ENCODE data around the gene CAGE1. TPM values are rescaled to one million over a fixed set of nuclear protein-coding genes. Genes with fewer than 3 reads are reported as not detected.

The CAGE1 gene
- total RNA-seq, 1 donor from 2014 or later = not detected

- DNase-seq (ENCODE audit: low spot score) = peak; percentile 99
Measured at GRCh38 chr6:7312616-7313504, 76.7 kb downstream of the CAGE1 start, which contains the start of gene SSR1. SSR1 (minus strand) TSS chr6:7313199; CDS start chr6:7313120, 79 bp downstream.

DNA sequence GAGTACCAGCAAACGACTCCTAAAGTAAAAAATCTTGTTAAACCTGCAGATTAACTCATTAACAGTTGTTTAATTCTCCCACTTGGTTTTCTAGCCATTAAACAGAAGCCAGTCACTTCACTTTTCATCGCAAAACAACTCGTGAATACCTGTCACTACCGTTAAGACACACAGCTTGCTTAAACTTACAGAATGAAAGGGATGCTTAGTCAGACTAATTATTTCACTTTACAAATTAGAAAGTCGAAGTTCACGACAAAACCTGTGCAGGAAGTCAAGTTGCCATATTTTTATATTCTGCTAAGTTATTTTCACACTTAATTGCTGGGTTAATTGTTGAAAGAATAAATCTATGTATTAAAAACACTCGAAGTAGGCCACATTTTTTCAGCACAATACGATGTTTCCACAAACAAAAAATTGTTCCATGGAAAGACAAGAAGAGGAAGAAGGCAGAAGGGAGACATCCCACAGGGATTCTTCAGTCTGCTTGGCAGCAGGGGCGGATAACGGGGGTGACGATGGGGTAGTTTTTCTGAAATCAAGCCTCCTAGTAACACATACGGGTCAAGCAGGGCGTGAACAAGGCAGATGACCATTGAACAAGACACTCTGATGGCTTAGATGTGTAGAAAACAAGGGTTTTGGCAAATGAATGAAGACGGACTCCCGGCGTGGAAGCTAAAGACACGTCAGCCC, 77.5 kb downstream of the CAGE1 start:
- no peak for DNase-seq (ENCODE audit: low spot score)

DNA sequence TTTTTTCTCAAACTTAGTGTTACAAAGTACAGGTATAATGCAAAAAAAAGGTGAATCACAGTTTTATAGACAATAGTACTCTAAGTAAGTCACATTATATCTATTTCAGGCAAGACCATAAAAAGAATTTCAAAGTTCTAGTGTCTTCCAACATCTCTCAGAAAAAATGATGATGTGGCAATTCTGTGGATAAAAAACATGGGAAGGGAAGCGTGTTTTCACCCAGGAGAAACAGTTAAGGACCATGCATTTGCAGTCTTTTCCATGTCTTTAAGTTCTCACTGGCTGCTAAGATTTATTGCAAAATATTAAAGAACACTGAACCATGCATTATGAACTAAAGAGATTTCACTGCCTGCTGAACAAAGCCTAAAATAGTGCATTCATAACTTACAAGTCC, 78.4 kb downstream of the CAGE1 start:
- no peak for DNase-seq (ENCODE audit: low spot score)

- DNase-seq (ENCODE audit: low spot score) = no peak
Measured at GRCh38 chr6:7309050-7309449, 80.5 kb downstream of the CAGE1 start.

- DNase-seq (ENCODE audit: low spot score) = no peak
Measured at GRCh38 chr6:7307533-7307932, 82.0 kb downstream of the CAGE1 start.

- no peak for DNase-seq (ENCODE audit: low spot score)
Measured at GRCh38 chr6:7304821-7305220, 84.7 kb downstream of the CAGE1 start.

- DNase-seq (ENCODE audit: low spot score) = no peak
Measured at GRCh38 chr6:7301702-7302101, 87.8 kb downstream of the CAGE1 start.

- no peak for DNase-seq (ENCODE audit: low spot score)
Measured at GRCh38 chr6:7300926-7301325, 88.6 kb downstream of the CAGE1 start.

DNA sequence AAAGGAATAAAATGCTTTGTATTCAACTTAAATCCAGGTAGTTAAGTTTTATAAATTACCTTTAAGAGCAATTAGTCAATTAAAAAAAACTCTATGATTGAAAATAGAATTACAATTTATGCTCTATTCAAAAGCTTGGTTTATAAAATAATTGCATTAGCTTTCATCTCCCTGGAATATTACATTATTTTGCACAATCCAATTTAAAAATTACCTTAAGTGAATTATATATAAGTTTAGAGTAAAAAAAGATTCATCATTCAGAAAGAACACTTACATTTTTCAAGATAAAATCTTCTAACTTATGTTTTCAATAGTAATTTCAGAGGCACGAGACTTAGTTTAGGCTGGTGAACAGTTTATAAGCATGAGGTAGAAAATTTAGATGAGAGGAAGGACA, 91.4 kb downstream of the CAGE1 start:
- no peak for DNase-seq (ENCODE audit: low spot score)

DNA sequence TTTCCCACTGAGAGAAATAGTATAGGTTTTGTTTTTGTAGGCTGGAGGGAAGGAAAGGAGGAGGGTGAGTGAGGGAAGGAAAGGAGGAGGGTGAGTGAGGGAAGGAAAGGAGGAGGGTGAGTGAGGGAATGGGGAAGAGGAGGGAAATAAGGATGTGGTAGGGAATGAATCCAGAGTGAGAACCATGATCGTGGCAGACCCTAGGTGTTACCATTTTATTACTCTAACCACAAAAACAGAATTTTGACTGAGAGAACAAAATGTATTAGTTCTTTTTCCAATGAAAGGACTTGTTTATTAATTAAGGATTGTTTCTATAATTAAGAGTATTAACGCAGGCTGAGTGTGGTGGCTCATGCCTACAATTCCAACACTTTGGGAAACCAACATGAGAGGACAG, 92.9 kb downstream of the CAGE1 start:
- no peak for DNase-seq (ENCODE audit: low spot score)

GRCh38 chr6:7295916-7296315, 93.6 kb downstream of the CAGE1 start:
- DNase-seq (ENCODE audit: low spot score) = no peak

DNA sequence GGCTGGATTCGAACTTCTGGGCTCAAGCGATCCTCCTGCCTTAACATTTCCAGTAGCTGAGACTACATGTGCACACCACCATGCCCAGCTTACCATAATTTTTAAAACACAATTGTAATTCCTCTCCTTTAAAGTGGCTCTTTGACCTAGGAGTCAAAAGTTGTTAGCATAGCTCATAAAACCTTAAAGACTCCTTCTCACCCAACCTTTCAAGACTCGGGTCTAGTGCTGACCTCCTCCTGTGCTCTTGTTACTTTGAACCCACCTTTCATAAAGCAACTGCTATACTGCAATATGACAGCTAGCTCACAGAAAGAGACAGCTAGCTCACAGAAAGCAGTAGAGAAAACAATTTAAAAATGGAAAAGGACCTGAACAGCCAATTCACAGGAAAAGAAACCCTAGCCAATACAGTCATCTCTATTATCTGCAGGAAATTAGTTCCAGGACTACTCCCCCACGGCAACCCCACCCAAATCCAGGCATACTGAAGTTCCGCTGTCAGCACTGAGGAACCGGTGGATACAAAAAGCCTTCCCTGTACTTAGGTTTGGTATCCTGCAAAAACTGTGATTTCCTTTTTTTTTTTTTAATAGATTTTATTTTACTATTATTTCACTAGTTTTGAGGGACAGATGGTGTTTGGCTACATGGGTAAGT, 96.8 kb downstream of the CAGE1 start:
- DNase-seq (ENCODE audit: low spot score) = no peak

- no peak for DNase-seq (ENCODE audit: low spot score)
Measured at GRCh38 chr6:7290079-7290478, 99.5 kb downstream of the CAGE1 start.

DNA sequence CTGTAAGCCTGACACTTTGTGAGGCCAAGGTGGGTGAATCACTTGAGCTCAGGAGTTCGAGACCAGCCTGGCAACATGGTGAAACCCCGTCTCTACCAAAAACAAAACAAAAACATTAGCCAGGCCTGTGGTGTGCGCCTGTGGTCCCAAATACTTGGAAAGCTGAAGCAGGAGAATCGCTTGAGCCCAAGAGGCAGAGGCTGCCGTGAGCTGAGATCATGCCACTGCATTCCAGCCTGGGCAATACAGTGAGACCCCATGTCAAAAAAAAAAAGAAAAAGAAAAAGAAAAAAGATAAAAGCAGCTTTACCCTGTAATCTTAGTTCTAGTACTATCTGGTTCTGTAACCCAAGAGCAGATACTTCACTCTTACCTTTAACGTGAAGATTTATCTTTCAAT, 104.1 kb downstream of the CAGE1 start:
- no peak for DNase-seq (ENCODE audit: low spot score)

- DNase-seq (ENCODE audit: low spot score) = no peak
Measured at GRCh38 chr6:7283676-7284075, 105.9 kb downstream of the CAGE1 start.

- no peak for DNase-seq (ENCODE audit: low spot score)
Measured at GRCh38 chr6:7282097-7282906, 107.2 kb downstream of the CAGE1 start.

Other genes starting within 250 kb of the CAGE1 start
- gene SSR1, start 76.5 kb downstream of the CAGE1 start, total RNA-seq = 150 TPM
- 29.5 TPM for gene RIOK1, start 66 bp upstream of the CAGE1 start, total RNA-seq
- 4.0 TPM for gene DSP, start 151.9 kb upstream of the CAGE1 start, total RNA-seq
- gene SNRNP48, start 200.5 kb upstream of the CAGE1 start, total RNA-seq = 8.4 TPM